Smooth muscle cell (in vitro differentiated cells): ENCODE measurements around the gene HOXA2. TPM values are rescaled to one million over a fixed set of nuclear protein-coding genes. Genes with fewer than 3 reads are reported as not detected.

Experiments
- DNase-seq: peaks from one replicate; lab custom pipeline; 2025; ENCODE audit not compliant: unreplicated experiment; lab: John Stamatoyannopoulos, UW
- H2AFZ ChIP-seq: fragments of 200-600 bp; sonication (generic); 2 replicates; pipeline ENCODE4 v1.6.0; 2016; ENCODE audit warnings: antibody characterized with exemption, low read depth, mild to moderate bottlenecking
- H3F3A ChIP-seq: fragments of 200-600 bp; sonication (generic); 2 replicates; pipeline ENCODE4 v1.6.0; 2017; ENCODE audit warnings: antibody characterized with exemption, low read depth
- H3K27ac ChIP-seq: fragments of 200-600 bp; sonication (generic); 2 replicates; pipeline ENCODE4 v1.5.1; 2016; ENCODE audit warnings: low read depth, mild to moderate bottlenecking
- H3K27me3 ChIP-seq: fragments of 200-600 bp; sonication (generic); 2 replicates; pipeline ENCODE4 v1.6.1; 2016; ENCODE audit warnings: low read depth, mild to moderate bottlenecking
- H3K36me3 ChIP-seq: fragments of 200-600 bp; sonication (generic); 2 replicates; pipeline ENCODE4 v1.5.1; 2016; ENCODE audit warnings: low read depth
- H3K4me1 ChIP-seq: fragments of 200-600 bp; sonication (generic); 2 replicates; pipeline ENCODE4 v1.5.1; 2016; ENCODE audit warnings: low read depth
- H3K4me2 ChIP-seq: fragments of 200-600 bp; sonication (generic); 2 replicates; pipeline ENCODE4 v1.6.0; 2016; ENCODE audit warnings: mild to moderate bottlenecking
- H3K4me3 ChIP-seq: fragments of 200-600 bp; sonication (generic); 2 replicates; pipeline ENCODE4 v1.5.1; 2016; ENCODE audit warnings: mild to moderate bottlenecking
- H3K79me2 ChIP-seq: fragments of 200-600 bp; sonication (generic); 2 replicates; pipeline ENCODE4 v1.6.0; 2016; ENCODE audit warnings: low read depth, mild to moderate bottlenecking
- H3K9ac ChIP-seq: fragments of 200-600 bp; sonication (generic); 2 replicates; pipeline ENCODE4 v1.6.0; 2016; ENCODE audit warnings: low read depth
- H3K9me3 ChIP-seq: fragments of 200-600 bp; sonication (generic); replicated peaks from 2 replicates; pipeline ENCODE4 v1.5.1; 2016; ENCODE audit warnings: low read depth
- H4K20me1 ChIP-seq: fragments of 200-600 bp; sonication (generic); 2 replicates; pipeline ENCODE4 v1.6.0; 2016; ENCODE audit warnings: low read depth
- CTCF ChIP-seq: fragments of 200-600 bp; sonication (generic); IDR thresholded peaks from 2 replicates; pipeline ENCODE4 v1.5.1; 2017; ENCODE audit warnings: borderline replicate concordance, mild to moderate bottlenecking, antibody characterized with exemption; ENCODE audit not compliant: insufficient read depth, poor library complexity, severe bottlenecking
- WGBS: methylation state at CpG from one replicate; pipeline ENCODE4 v1.1.7; 2016; ENCODE audit warnings: low lambda C conversion rate; 5-methylcytosine and 5-hydroxymethylcytosine counted together
- polyA plus RNA-seq: library from polyadenylated mRNA; unstranded; fragments of >200 nt; fragmentation: Nextera tagmentation; extraction: Ambion mirVana; gene quantifications from 2 replicates; pipeline ENCODE4 v1.2.1, GENCODE V29; 2016
- total RNA-seq: library from RNA; depleted of rRNA; stranded (reverse); fragments of >200 nt; gene quantifications from 2 replicates; pipeline ENCODE4 v1.2.3, GENCODE V29; 2014

HOXA2 gene
- total and polyA plus RNA-seq, 2 experiments from 2014 or later = not detected

- Histone ChIP-seq H2AFZ (no peak overlapping the region), H3K27ac (no peak overlapping the region), H3K4me2 (peak overlapping the region; percentile 8), H3K9me3 (no peaks in the 10 kb centered on the region), H3K4me3 (peak overlapping the region; percentile 28), H3K36me3 (no peaks in the 10 kb centered on the region), H4K20me1 (no peaks in the 10 kb centered on the region), H3K27me3 (peaks cover 100% of the 10 kb centered on the region), H3F3A (no peaks in the 10 kb centered on the region), H3K79me2 (no peaks in the 10 kb centered on the region), H3K9ac (no peak overlapping the region), H3K4me1 (no peaks in the 10 kb centered on the region)
- no peak for DNase-seq
- WGBS = 12% methylated on average over 14 of the region's 14 CpGs
- TF ChIP-seq CTCF = no peak
These were observed 20.6 kb upstream of the HOXA2 start for GRCh38 chr7:27123007-27123476.

GRCh38 chr7:27122077-27122910 is 19.8 kb upstream of the HOXA2 start:
- Histone ChIP-seq H4K20me1 (no peaks in the 10 kb centered on the region), H3K27me3 (peaks cover 100% of the 10 kb centered on the region), H3K9ac (no peak overlapping the region), H3K4me1 (no peaks in the 10 kb centered on the region), H3K27ac (no peak overlapping the region), H3K9me3 (no peaks in the 10 kb centered on the region), H3K4me2 (no peak overlapping the region), H3K79me2 (no peaks in the 10 kb centered on the region), H3F3A (no peaks in the 10 kb centered on the region), H2AFZ (no peak overlapping the region), H3K4me3 (peak overlapping the region; percentile 28), H3K36me3 (no peaks in the 10 kb centered on the region)
- TF ChIP-seq CTCF = no peak
- 7% methylated on average over 42 of the region's 42 CpGs for WGBS
- DNase-seq = no peak

- H3K4me3 ChIP-seq = peak overlapping the region; percentile 28
- H3K9ac ChIP-seq = no peak overlapping the region
- H4K20me1 ChIP-seq = no peaks in the 10 kb centered on the region
- no peak overlapping the region for H3K4me2 ChIP-seq
- H3K9me3 ChIP-seq = no peaks in the 10 kb centered on the region
- H2AFZ ChIP-seq = no peak overlapping the region
- H3K36me3 ChIP-seq = no peaks in the 10 kb centered on the region
- H3K79me2 ChIP-seq = no peaks in the 10 kb centered on the region
- no peaks in the 10 kb centered on the region for H3F3A ChIP-seq
- no peak for DNase-seq
- peaks cover 100% of the 10 kb centered on the region for H3K27me3 ChIP-seq
- 33% methylated on average over 7 of the region's 7 CpGs for WGBS
- no peak overlapping the region for H3K27ac ChIP-seq
- no peaks in the 10 kb centered on the region for H3K4me1 ChIP-seq
- TF ChIP-seq CTCF = no peak
These were observed 19.2 kb upstream of the HOXA2 start for GRCh38 chr7:27121684-27122076.
